ENCODE measurements around the gene HP1BP3.

HP1BP3 gene

GRCh38 chr1:20786253-20787028 lies 666 bp downstream of the HP1BP3 start:
- Histone ChIP-seq H3K79me2 (ENCODE audit: control insufficient read depth, low read length) (peaks cover 53% of the 10 kb centered on the region), H3K4me1 (ENCODE audit: control insufficient read depth, low read length) (peaks cover 32% of the 10 kb centered on the region), H3K4me3 (ENCODE audit: low read length) (peak overlapping the region; percentile 80), H3K9me3 (ENCODE audit: control insufficient read depth, insufficient read depth, low read length) (no peaks in the 10 kb centered on the region), H3K36me3 (ENCODE audit: control insufficient read depth, low read length) (peaks cover 40% of the 10 kb centered on the region), H3F3A (ENCODE audit: control insufficient read depth, insufficient read depth) (0 out of 2 replicates have a peak, but pooled peaks cover 2% of the 10 kb centered on the region), H3K27ac (ENCODE audit: low read depth, low read length) (peak overlapping the region; percentile 79), H4K20me1 (ENCODE audit: control insufficient read depth, insufficient read depth, low read depth, low read length) (peaks cover 22% of the 10 kb centered on the region), H3K4me2 (ENCODE audit: low read length) (peak overlapping the region; percentile 76), H3K27me3 (ENCODE audit: control insufficient read depth, low read length) (no peaks in the 10 kb centered on the region), H3K9me2 (replicated peaks; ENCODE audit: control insufficient read depth, low read length) (no peaks in the 10 kb centered on the region)
- TF ChIP-seq CTCF (IDR thresholded peaks at IDR 0.05; ENCODE audit: low read depth, low read length, poor library complexity, severe bottlenecking) (no peak), EZH2phosphoT487 (IDR thresholded peaks at IDR 0.05; ENCODE audit: borderline replicate concordance, low read length) (no peak)

GRCh38 chr1:20785907-20786252 lies 1.2 kb downstream of the HP1BP3 start:
- H3K4me1 ChIP-seq (ENCODE audit: control insufficient read depth, low read length) = peaks cover 32% of the 10 kb centered on the region
- TF ChIP-seq EZH2phosphoT487 (IDR thresholded peaks at IDR 0.05; ENCODE audit: borderline replicate concordance, low read length) = no peak
- TF ChIP-seq CTCF (IDR thresholded peaks at IDR 0.05; ENCODE audit: low read depth, low read length, poor library complexity, severe bottlenecking) = no peak
- peaks cover 45% of the 10 kb centered on the region for H3K36me3 ChIP-seq (ENCODE audit: control insufficient read depth, low read length)
- H3F3A ChIP-seq (ENCODE audit: control insufficient read depth, insufficient read depth) = 0 out of 2 replicates have a peak, but pooled peaks cover 2% of the 10 kb centered on the region
- peak overlapping the region; percentile 79 for H3K27ac ChIP-seq (ENCODE audit: low read depth, low read length)
- no peaks in the 10 kb centered on the region for H3K27me3 ChIP-seq (ENCODE audit: control insufficient read depth, low read length)
- peak overlapping the region; percentile 76 for H3K4me2 ChIP-seq (ENCODE audit: low read length)
- peaks cover 59% of the 10 kb centered on the region for H3K79me2 ChIP-seq (ENCODE audit: control insufficient read depth, low read length)
- no peaks in the 10 kb centered on the region for H3K9me3 ChIP-seq (ENCODE audit: control insufficient read depth, insufficient read depth, low read length)
- peak overlapping the region; percentile 80 for H3K4me3 ChIP-seq (ENCODE audit: low read length)
- H4K20me1 ChIP-seq (ENCODE audit: control insufficient read depth, insufficient read depth, low read depth, low read length) = peaks cover 22% of the 10 kb centered on the region
- no peaks in the 10 kb centered on the region for H3K9me2 ChIP-seq (replicated peaks; ENCODE audit: control insufficient read depth, low read length)

GRCh38 chr1:20775700-20776099 lies 11.4 kb downstream of the HP1BP3 start:
- no peak overlapping the region for H3K4me3 ChIP-seq (ENCODE audit: low read length)
- H3K27me3 ChIP-seq (ENCODE audit: control insufficient read depth, low read length) = no peaks in the 10 kb centered on the region
- H3K9me2 ChIP-seq (replicated peaks; ENCODE audit: control insufficient read depth, low read length) = no peaks in the 10 kb centered on the region
- no peak for TF ChIP-seq EZH2phosphoT487 (IDR thresholded peaks at IDR 0.05; ENCODE audit: borderline replicate concordance, low read length)
- no peak for TF ChIP-seq CTCF (IDR thresholded peaks at IDR 0.05; ENCODE audit: low read depth, low read length, poor library complexity, severe bottlenecking)
- peaks cover 4% of the 10 kb centered on the region for H3F3A ChIP-seq (ENCODE audit: control insufficient read depth, insufficient read depth)
- H3K79me2 ChIP-seq (ENCODE audit: control insufficient read depth, low read length) = peaks cover 61% of the 10 kb centered on the region
- no peak overlapping the region for H3K4me2 ChIP-seq (ENCODE audit: low read length)
- peaks cover 94% of the 10 kb centered on the region for H3K36me3 ChIP-seq (ENCODE audit: control insufficient read depth, low read length)
- H3K4me1 ChIP-seq (ENCODE audit: control insufficient read depth, low read length) = no peaks in the 10 kb centered on the region
- no peaks in the 10 kb centered on the region for H3K9me3 ChIP-seq (ENCODE audit: control insufficient read depth, insufficient read depth, low read length)
- no peak overlapping the region for H3K27ac ChIP-seq (ENCODE audit: low read depth, low read length)
- H4K20me1 ChIP-seq (ENCODE audit: control insufficient read depth, insufficient read depth, low read depth, low read length) = peaks cover 11% of the 10 kb centered on the region

All from DOHH2 (cell line).